CD4-positive, alpha-beta T cell treated with Interferon alpha-2 for 1 hour (primary cell): ENCODE data around the gene PRKAG2.

Source experiments
- DNase-seq, 2 donors: peaks; one replicate each; pipeline ENCODE4 v3.0.0-alpha.2; 2020 to 2022

The PRKAG2 gene

DNA sequence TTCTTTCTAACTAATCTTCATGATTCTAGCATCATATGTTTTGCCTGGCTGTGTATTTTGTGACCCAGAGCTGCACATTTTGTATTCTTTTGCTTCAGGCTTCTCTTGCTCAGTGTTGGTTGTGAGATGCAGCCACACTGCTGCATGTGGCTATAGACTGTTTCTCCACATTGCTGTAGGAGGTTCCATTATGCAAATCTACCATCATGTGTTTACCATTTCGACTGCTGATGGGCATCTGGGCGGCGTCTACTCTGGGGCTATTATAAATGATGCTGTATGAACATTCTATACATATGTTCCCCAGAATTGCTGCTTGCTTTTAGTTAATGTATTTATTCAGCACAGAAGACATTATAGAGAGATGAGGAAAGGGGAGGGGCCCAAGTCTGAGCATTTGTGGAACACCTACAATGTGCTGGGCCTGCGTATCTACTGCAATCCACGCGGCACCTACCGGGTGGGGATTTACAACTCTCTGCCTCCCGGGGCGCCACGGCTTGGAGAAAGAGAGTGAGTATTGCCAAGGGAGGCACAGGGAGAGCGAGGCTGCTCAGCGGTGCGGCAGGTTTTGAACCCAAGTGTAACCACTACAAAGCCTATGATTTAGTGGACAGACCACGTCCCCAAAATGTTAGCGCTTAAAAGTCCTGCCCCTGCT, 172.5 kb downstream of the PRKAG2 start:
- no peak for DNase-seq

DNA sequence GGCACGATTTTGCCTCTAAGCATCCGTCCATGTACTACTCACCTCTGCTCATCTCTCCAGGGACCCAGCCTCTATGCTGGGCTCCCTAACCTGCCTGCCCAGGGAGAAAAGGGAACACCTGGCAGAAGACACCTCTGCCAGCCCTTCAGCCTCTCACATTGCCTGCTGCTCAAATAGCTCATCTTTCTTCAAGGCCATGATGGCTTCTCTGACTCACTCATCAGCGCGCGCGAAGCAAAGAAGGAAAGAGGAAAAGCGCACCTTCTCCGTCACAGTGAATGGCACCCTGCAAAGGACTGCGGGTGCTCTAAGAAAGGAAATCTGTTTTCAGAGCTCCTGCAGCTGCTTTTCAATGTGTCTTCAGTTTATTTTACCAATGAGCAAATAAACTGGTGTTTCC, 174.0 kb downstream of the PRKAG2 start:
- DNase-seq = no peak

DNA sequence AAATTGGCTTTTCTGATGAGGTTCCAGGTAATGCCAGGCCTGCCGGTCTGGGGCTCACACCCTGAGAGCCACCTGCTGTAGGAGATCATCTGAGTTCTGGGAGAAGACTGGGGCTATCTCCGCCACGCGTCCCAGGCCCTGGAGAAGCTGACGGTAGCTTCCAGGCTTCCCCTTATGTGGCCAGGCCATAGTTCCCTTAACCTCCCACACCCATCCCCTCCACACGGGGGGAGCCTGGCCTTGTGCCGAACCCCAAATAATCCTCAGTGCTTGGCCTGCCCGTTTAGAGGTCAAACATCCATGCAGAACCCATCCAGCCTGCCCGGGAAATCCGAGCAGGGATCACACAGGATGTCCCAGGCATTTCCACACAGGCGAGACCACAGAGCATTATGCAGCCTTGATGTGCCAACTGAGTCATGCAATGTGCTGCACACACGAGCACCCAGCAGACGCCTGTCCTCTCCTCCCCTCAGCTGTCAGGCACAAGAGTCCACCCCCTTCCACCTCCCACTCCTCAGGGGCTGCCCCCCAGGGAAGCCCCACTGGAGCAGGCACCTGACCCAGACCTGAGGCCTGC, 176.2 kb downstream of the PRKAG2 start:
- DNase-seq = no peak

DNA sequence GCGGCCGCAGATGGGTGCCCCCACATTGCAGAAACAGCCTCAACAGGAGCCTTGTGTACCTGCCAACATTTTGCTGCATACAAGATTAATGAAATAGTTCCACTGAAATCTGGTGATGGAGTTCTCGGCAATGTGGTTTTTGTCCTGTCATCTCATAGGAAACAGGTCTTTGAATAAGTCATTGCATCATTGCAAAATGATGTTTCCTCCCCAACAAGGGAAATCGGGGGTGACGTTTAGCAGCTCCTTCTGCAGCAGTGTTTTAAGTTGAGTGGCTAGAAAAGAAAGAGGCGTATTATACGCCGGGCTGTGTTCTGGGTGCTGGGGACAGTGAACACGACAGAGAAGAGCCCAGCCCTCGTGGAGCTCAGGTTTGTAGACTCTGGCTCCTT, 177.0 kb downstream of the PRKAG2 start:
- DNase-seq = no peak

DNA sequence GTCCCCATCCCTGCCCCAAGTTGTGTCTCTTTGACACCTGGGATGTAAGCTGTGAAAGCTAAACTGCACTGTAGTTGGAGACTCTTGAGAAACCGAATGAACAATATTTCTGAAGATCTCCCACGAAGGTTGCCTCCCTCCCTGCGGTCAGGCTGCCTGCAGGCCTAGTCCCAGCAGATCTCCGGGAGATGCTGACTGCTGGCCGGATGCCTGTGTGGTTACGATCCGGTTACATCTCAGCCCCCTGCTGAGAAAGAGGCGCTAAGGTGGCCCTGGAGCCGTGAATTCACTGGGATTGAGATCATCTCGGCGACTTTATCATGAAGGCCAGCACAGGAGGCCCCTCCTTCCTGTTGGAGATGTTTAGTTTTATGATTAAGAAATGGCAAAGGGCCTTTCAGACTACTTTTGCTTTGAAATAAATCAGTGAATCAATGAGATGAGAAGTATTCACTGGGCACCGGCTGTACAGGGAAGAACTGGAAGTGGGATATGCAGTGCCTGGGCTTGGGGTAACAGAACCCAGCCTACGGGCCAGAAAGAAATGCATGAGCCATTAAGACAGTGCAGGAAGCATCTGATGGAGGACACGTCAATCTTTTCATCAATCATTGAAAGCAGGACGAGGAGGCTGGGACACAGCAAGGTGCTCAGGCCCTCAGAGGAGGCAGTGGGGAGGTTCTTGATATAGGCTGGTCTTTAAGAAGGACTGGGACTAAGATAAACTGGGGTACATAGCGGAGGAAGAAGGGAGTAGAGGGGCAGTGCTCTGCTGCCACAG, 177.6 kb downstream of the PRKAG2 start:
- DNase-seq = no peak

DNA sequence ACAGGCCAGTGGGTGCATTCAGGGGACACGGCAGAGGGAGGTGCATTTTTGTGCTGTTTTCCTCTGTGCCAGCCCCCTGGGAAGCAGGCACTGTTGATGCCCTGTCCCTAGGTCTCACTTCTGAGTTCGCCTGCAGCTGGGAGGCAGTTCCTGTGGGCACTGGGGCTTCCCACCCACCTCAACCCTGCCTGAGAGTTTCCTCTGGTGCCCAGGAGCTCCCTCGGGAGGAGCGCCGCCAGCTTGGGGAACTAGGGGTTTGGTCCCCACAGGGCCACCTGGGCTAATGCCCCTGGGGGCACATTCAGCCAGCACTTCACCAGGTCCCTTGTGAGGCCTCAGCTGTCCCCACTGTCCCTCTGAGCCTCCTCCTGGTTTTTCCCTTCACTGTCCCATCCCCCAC, 179.0 kb downstream of the PRKAG2 start:
- DNase-seq = no peak

DNA sequence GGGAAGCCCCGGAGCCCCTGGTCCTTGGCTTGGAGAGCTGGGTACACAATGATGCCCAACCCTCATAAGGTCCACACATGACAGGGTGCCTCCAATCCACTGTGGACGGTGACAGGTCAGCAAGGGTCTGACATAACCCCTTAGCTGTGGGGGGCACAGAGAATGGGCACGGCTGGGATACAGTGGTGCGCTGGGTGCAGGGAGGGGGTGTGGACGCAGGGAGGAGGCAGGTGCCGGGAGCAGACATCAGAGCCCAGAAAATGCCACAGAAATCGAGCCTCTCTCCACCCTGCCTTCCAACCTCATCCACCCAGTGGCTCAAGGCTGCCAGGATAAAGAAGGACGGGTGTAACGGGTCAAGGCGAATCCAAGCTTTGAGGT, 179.4 kb downstream of the PRKAG2 start:
- DNase-seq = no peak

DNA sequence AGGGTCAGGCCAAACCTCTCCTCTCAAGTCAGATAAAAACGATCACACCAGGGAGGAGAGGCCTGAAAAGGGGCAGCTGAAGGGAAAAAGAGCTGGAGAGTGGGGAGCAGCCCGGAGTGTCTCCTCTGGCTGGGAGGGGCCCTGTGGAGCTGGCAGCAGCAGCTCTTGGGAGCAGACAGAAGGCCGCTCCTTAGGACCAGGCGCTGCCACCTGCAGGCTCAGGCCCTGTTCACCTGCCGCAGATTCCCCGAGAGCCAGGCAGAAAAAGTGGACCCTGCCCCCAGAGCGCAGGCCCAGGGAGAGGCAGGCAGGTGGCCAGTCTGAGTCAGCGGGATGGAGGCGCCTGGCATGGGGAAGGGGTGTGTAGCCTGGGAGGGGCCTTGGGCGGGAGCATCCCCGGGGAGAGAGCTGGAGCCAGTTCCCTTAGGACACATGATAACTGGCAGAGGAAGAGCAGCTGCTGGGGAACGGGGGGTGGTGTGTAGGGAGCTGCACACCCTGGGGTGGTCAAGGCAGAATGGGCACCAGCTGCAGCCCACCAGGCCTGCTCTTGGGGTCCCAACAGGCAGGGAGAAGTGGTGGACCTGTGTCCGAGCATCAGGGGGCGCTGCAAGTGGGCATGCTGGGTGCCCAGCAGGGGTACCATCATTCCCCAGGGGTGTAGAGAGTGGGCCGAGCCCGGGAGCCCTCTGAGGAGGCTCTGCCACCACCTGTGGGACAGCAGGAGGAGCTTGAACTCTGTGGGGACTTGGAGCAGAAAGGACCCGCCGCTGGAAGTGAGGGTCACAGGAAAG, 180.0 kb downstream of the PRKAG2 start:
- no peak for DNase-seq

DNA sequence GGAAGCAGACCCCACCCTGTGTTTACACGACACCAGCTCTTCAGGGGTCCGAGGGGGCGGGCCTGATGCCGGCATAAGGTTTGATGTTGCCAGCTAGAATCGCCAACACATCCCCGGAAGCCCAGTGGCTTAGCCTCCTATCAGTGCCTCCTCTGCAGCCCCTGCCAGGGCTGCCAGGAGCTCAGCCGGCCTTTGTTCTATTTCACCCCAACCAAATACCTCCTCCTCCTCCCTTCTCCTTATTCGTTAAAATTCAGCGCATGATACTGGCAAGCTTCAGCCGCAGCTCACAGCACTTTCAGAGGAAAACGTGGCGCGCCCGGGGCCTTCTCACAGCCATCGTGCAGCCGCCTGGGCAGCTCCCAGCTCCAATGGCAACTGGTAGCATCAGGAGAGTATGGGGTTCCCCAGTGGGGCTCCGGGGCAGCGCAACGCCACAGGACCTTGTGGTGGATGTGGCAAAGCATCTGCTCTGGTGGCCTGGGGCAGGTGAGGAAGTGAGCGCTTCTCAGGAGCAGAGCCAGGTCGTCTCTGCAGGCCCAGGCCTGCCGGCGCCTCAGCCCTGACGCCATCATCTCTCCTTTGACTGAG, 180.9 kb downstream of the PRKAG2 start:
- no peak for DNase-seq

DNA sequence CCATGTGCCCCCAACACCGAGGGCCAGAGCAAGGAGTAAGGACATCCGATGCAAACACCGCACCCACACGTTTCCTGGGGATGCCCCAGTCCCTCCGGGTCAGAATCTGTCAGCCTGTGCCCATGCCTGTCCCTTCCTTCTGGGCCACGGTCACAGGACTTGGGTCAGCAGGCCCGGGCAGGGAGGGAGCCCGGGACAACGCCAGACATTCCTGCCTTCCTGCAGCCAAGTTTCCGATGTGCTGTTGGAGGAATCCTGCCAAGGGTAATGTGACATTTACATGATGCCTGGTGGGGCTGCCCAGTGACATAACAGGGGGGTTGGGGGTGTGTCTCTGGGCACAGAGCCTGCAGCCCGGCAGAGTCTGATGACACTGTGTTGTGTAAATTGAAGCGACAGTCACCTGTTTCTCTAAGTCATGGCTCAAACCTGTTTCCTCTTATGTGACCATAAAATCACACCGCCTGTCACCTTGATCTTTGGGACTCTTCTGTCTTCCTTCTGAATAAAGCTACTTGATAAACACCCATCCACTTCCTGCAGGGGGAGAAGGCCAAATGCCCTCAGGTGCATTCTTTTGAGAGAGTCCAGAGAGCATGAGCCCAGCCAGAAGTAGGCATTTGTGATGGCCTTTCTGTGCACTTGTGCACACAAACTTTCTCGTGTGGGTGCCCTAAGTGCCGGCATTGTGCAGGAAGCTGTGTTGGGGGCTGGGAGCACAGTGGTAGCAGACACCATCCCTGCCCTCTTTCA, 181.9 kb downstream of the PRKAG2 start:
- DNase-seq = no peak

DNA sequence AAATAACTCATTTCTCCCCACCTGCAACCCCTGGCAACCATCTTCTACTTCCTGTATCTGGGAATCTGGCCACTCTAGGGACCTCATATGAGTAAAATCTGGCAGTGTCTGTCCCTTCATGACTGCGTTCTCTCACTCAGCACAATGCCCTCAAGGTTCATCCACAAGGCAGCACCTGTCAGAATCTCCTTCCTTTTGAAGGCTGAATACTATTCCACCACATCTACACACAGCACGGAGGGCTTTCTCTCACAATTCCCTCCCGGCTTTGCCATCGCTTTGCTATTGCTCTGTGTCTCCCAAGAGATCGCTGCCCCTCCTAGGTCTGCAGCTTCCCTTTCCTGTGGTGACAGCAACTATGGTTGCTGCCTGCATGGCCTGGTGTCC, 182.5 kb downstream of the PRKAG2 start:
- no peak for DNase-seq

DNA sequence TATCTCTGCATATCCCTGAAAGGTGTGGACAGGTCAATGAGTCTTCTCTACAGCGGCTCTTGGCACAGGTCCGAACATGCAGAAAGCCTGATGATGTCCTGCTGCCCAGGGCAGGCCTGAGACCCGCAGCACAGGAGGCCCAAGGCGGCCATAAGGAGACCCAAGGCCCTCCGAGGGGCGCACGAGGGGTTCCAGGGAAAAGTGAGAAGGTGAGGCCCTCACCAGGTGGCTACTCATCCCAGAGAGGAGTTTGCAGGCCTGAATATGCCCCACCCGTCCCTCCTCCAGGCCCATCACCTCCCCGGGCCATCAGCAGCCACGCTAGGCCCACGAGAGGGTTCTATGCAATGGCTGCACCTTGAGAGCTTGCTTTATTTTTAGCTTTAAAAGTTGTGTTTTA, 183.8 kb downstream of the PRKAG2 start:
- DNase-seq = no peak

DNA sequence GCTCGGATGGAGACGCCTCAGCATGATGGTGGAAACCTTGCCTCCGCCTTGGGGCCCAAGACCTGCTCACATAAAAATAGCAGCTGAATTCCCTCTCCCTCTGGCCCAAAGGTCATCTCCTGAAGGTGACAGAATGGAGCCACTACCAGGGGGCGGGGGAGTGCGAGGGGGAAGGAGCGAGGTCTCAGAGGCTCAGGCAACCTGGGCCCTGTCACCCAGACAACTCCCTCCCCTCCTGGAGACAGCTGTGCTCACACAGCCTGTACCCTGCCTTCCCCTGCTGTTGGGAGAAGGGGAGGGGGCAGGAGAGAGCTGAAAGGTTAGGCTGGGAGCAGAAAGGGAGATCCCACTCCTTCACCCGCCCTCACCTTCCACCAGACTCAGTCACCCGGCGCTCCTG, 184.2 kb downstream of the PRKAG2 start:
- no peak for DNase-seq

DNA sequence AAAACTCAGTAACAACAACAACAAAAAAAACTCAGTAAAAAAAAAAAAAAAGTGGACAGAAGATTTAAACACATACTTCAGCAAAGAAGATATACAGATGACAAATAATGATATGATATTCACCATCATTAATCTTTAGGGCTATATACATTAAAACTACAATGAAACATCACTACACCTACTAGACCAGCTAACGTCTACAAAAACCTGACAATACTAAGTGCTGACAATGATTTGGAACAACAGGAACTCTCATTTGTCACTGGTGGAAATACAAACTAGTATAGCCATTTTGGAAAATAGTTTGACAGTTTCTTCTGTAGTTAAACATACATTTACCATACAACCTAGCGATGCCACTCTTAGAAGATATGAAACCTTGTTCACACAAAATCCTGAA, 185.5 kb downstream of the PRKAG2 start:
- no peak for DNase-seq

DNA sequence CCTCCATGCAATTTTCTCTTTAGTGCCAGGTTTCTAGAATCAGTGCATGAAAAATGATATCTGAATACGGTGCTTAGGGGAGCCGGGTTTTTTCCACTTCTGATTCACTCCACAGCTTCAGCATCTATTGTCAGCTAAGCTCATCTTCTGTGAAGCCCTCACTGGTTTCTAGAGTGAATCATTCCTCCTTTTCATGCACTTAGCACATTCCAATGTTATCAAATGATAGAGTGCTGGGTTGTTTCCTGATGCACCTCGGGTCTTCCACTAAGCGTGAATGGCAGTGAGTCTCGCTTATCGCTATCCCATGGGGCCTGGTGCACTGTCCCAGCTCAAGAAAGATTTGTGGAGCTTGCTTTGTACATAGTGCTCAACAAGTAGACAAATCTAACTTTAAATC, 186.3 kb downstream of the PRKAG2 start:
- DNase-seq = no peak

DNA sequence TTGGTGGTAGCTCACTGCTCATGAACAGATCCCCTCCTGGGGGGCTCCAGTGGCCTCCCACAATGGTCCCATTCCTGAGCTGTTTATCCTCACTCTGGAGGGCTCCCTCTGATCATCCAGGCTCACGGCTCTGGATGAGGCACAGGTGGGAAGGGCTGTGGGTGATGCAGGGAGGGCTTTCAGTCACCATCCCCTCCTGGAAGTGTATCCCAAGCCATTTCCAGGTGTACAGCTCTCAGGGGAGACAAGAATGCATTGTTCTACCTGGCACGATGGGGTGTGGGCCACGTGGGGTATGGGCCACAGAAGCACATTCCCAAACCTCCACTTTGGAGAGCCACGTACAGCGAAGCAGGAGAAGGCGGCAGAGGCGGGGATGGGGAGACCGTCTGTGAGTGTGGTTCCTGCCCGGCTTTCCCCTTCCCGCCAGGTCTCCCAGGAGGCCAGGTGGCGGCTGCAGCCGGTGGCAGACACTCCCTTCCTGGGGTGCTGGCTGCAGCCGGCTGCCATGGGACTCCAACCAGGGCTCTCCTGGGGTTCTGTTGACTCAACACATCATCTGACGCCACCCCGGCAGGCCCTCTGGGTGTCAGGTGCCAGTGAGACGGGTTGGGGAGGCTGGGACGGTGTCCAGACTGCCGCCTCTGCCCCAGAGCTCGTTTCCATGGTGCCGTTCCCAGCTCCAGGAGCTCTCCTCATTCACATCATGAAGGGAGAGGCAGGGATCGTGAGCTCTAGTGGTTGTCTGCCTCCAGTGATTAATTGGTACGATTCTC, 187.5 kb downstream of the PRKAG2 start:
- no peak for DNase-seq

DNA sequence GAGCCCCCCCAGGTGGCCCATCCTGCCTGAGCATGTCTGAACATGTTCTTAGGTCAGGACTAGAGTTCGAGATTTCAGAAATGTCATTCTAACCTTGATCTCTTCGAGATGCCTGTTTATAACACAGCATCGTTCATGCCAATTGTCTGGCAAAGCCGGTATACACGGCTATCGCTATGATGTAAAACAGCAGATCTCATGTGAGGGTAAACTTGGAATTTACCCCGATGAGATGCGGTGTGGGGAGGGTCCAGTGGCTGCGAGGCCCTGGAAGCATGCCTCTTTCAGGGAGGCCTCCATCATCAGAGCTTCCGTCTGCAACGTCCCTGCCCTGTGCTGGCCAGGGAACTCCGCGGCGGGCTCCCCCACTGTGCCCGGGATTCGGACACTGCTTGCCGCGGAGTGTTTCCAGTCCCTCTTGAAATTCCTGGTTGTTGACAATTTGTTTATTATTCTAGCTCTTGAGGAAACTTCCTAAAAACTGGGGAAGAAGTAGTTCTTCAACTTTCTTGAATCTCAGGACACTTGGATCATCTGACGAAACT, 188.6 kb downstream of the PRKAG2 start:
- DNase-seq = no peak

DNA sequence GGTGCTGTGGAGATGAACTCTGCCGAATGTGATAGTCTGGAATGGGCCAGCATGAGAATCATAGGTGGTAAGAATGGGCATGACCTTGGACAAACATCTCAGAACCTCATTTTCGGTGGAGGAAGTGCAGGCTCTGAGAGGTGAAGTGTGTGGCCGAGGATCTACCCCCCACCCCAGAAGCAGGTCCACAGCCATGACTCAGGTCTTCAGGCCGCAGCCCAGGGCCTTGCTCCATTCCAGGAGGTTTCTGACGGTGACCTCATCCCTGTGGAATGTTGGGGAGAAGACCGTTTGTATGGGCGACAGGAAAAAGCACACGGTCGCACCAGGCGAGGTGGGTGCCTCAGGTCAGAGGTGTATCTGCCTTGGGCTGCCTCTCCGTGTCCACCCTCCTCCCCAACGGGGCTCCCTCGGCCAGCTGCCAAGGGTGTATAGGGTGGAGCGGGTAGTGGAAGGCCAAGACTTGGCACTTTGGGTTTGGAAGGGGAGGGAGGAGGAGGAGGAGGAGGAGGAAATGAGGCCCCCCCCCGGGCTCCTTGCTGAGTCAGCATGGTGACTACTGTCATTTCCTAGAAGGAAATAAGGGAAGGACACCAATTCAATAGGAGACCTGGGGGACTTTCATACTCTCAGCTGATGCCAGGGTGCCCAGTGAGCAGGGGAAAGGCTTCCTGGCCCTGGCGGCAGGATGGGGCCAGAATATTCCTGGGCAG, 189.2 kb downstream of the PRKAG2 start:
- DNase-seq = no peak

DNA sequence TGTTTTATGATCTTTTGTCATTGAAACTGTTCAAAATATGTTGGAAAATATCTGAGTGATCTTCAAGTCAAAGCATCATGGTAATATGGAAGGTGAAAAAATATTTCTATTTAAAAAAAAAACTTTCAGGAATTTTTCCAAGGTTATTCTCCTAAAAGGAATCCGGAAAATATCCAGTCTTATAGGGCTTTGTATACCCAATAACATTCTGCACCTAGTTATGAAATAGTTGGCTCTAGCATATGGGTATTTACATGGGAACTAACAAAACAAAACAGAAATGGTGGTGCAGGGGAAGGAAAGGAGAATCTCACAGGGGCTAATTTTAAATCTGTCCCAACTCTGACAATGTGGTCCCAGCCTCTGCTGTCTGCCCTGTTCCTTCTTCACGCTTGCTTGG, 190.1 kb downstream of the PRKAG2 start:
- DNase-seq = no peak

DNA sequence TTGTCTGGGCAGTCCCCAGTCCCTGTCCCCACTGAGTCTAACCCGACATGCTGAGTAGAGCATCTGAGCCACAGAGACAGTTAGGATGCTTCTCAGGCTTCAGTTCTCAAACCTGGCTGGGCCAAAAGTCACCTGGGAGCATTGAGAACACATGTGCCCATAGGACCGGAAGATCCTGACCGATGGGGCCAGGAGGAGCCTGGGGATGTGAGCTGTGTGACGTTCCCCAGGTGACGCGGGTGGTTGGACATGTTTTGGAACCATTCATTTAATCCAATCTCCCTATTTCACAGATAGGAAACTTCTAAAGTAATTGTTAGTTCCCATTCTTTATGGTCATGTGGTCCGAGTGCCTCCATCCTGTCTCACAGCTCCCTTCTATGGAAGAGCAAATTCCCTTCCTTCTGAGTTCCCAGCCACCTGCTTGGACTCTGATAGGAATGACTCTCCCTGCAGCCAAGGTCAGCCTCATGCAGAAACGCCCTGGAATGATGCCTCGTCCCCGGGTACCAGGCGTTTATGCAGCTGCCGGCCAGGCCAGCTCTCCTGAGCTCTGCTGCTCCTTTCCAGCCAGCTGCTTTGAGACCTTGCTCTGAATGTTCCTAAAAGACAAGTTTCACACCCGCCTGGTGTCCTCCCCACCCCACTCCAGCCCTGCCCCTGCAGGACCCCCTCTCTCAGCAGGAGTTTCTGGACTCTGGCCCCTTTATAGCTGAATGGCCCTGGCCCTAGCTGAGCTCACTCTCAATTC, 190.7 kb downstream of the PRKAG2 start:
- DNase-seq = no peak
